Esophagus squamous epithelium (tissue), 5 donors: Measurements from ENCODE around the gene ASF1A. TPM values are rescaled to one million over a fixed set of nuclear protein-coding genes. Genes with fewer than 3 reads are reported as not detected.

Source experiments
- DNase-seq: peaks from one replicate; lab custom pipeline; 2025; lab: John Stamatoyannopoulos, UW
- H3K27ac ChIP-seq, 4 donors: fragments of 200-600 bp; sonication (generic); one replicate each; pipeline ENCODE4 v1.5.1; 2016 to 2019; ENCODE audit warnings: mild to moderate bottlenecking in 1 of 4
- H3K27me3 ChIP-seq, 4 donors: fragments of 200-600 bp; sonication (generic); 1 replicate in 3 of 4; 2 replicates in 1 of 4; pipeline versions ENCODE4 v1.5.1 to v1.6.0; 2017 to 2021; ENCODE audit warnings: antibody characterized with exemption in 1 of 4
- H3K36me3 ChIP-seq, 3 donors: fragments of 200-600 bp; sonication (generic); one replicate each; pipeline ENCODE4 v1.5.1; 2016 to 2019
- H3K4me1 ChIP-seq, 3 donors: fragments of 200-600 bp; sonication (generic); one replicate each; pipeline ENCODE4 v1.5.1; 2017 to 2019
- H3K4me3 ChIP-seq, 4 donors: fragments of 200-600 bp; sonication (generic); 1 replicate in 3 of 4; 2 replicates in 1 of 4; pipeline ENCODE4 v1.5.1; 2016 to 2019; ENCODE audit warnings: mild to moderate bottlenecking in 2 of 4, moderate library complexity in 1 of 4
- H3K9me3 ChIP-seq, 3 donors: fragments of 200-600 bp; sonication (generic); one replicate each; pipeline ENCODE4 v1.5.1; 2016 to 2019
- POLR2A ChIP-seq, 4 donors: fragments of 450-650 bp; IDR thresholded peaks; one replicate each; pipeline ENCODE4 v1.6.1; 2017; ENCODE audit warnings: antibody characterized with exemption in 4 of 4, mild to moderate bottlenecking in 4 of 4, moderate library complexity in 3 of 4
- WGBS, 2 donors: methylation state at CpG; one replicate each; pipeline ENCODE4 v1.1.5; 2018; 5-methylcytosine and 5-hydroxymethylcytosine counted together
- intact Hi-C: fragments of 100-400 bp; cut with DNase I; formaldehyde crosslinking; loops from one replicate; pipeline ENCODE4 v1.15.0; 2022
- total RNA-seq, 4 donors: library from RNA; depleted of rRNA; stranded (reverse); fragments of >200 nt; gene quantifications; one replicate each; pipeline ENCODE4 v1.1.0, GENCODE V29; 2016
- TF ChIP-seq, protein P1 (sequence below), 6 experiments: fragments of 450-650 bp in 4 of 6; fragments of 200-600 bp in 2 of 6; sonication (generic) in 2 of 6; IDR thresholded peaks; one replicate each; pipeline ENCODE4 v1.5.1; 2016 to 2019; ENCODE audit warnings: antibody characterized with exemption in 6 of 6, mild to moderate bottlenecking in 4 of 6, moderate library complexity in 4 of 6
- donor health status: DM: yes; HTN: yes; CAD: no.

ASF1A gene
- total RNA-seq, 4 donors from 2014 or later, result 10.0 to 16.5 (median 11.9) TPM

DNA sequence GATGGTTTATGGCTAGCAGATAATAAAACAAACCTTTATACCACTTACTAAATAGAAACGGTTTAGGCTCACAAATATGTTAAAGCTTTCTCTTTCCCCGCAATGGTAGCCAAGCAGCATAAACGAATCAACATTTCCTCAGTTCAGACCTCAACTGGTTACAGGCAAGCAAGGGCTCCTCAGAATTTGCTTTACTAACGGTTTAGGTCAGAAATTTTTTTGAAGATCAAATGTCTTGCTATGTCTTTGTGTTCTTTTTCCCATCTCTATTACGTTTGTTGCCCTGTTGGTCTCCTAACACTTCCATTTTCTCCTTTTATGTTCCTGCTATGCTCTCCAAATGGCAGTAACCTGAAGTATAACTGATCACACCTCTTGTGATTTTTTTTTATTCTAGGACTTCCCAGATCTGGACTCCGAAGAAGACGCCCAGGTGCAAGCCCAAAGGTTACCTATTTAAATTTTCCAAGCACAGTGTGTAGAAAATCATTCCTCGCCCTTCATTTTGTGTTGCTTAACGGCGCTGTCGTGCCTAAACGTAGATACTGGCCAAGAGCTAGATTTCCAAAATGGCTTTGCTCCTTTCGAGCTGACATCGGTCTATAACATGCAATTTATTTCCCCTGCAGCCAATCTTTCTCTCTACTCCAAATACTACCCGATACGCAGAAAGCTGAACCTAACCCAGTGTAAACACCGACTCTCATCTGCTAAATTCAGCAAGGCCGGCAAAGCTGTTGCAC lies 717 bp upstream of the ASF1A start:
- intact Hi-C loops, result no loop called here
- 0% methylated on average over 17 to 18 of the region's 18 CpGs for WGBS, 2 donors
- no peaks in the 10 kb centered on the region for H3K9me3 ChIP-seq
- H3K4me3 ChIP-seq, result peak overlapping the region; percentile 82 to 92 (median 90)
- H3K27me3 ChIP-seq, result no peaks in the 10 kb centered on the region
- TF ChIP-seq POLR2A (IDR thresholded peaks at IDR 0.05), result no peak
- TF ChIP-seq, protein P1, sequence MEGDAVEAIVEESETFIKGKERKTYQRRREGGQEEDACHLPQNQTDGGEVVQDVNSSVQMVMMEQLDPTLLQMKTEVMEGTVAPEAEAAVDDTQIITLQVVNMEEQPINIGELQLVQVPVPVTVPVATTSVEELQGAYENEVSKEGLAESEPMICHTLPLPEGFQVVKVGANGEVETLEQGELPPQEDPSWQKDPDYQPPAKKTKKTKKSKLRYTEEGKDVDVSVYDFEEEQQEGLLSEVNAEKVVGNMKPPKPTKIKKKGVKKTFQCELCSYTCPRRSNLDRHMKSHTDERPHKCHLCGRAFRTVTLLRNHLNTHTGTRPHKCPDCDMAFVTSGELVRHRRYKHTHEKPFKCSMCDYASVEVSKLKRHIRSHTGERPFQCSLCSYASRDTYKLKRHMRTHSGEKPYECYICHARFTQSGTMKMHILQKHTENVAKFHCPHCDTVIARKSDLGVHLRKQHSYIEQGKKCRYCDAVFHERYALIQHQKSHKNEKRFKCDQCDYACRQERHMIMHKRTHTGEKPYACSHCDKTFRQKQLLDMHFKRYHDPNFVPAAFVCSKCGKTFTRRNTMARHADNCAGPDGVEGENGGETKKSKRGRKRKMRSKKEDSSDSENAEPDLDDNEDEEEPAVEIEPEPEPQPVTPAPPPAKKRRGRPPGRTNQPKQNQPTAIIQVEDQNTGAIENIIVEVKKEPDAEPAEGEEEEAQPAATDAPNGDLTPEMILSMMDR (IDR thresholded peaks at IDR 0.05), result no peak
- peaks cover 0 to 4% (median 0%) of the 10 kb centered on the region in 3 donors for H3K36me3 ChIP-seq
- H3K27ac ChIP-seq, result peak overlapping the region; percentile 90 to 99 (median 98)
- DNase-seq, result no peak
- H3K4me1 ChIP-seq, result peaks cover 0 to 52% (median 11%) of the 10 kb centered on the region in 3 donors

DNA sequence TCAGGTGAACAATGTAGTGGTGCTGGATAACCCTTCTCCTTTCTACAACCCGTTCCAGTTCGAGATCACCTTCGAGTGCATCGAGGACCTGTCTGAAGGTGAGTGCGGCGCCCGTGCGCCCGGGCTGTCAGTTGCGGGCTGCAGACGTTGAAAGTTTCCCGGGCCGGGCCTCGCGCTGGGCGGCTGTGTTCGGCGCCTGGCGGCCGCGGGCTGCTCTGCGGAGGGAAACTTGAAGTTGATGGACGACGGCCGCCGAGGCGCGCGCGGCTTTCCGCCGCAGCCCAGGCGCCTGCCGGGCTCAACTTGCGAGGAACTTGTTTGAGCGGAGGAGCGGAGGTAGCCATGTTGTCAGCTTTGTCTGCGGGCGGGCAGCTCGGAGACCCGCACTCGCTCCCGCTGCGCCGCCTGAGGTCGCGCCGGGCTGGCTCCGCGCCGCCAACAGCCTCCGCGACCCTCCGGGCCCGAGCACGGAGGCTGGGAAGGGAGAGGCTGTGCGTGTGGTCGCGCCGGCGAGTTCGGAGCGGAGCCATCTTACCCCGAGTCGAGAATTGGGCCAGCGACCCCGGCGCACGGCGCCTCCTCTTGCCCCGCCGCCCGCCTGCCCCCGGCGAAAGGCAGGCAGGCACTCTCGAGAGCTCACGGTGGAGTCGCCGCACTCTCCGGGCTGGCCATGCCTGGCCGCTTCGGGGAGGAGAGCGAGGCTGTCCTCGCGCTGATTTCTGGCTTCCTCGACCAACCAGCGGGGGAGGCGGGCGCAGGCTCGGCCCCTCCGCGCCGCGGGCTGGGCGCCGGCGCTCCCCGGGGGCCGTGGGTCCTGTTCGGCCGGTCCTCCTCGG lies 691 bp downstream of the ASF1A start:
- peak; percentile 9 for DNase-seq
- H3K27me3 ChIP-seq, result no peaks in the 10 kb centered on the region
- H3K4me1 ChIP-seq, result peaks cover 0 to 57% (median 11%) of the 10 kb centered on the region in 3 donors
- peaks cover 0 to 16% (median 0%) of the 10 kb centered on the region in 3 donors for H3K36me3 ChIP-seq
- TF ChIP-seq, protein P1 (IDR thresholded peaks at IDR 0.05), result peak in 3 of 6 experiments; percentile 2 to 33 (median 18)
- TF ChIP-seq POLR2A (IDR thresholded peaks at IDR 0.05), result peak in 1 of 4 donors; percentile 51
- H3K4me3 ChIP-seq, result peak overlapping the region; percentile 82 to 92 (median 90)
- intact Hi-C loops, result no loop called here
- WGBS, 2 donors, result 0% methylated on average over 6 to 36 of the region's 102 CpGs
- no peaks in the 10 kb centered on the region for H3K9me3 ChIP-seq
- H3K27ac ChIP-seq, result peak overlapping the region; percentile 96 to 99 (median 98)

DNA sequence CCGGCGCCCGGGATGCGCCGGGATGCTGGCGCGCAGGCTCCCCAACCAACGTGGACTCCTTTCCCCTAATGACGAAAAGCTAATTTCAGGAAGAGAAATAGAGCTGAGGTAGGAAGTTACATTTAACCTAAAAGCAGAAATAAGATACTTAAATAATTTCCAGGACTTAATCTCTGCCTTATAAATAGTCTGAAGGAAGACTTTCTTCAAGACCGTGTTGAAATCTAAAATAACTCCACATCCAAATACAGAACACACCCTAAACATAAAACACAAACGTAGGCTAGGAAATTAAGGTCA lies 1.3 kb downstream of the ASF1A start:
- no peak for TF ChIP-seq POLR2A (IDR thresholded peaks at IDR 0.05)
- TF ChIP-seq, protein P1 (IDR thresholded peaks at IDR 0.05), result no peak
- Histone ChIP-seq H3K27me3 (no peaks in the 10 kb centered on the region), H3K4me1 (peaks cover 0 to 60% (median 11%) of the 10 kb centered on the region in 3 donors), H3K36me3 (peaks cover 0 to 22% (median 0%) of the 10 kb centered on the region in 3 donors), H3K4me3 (peak overlapping the region; percentile 82 to 92 (median 90)), H3K9me3 (no peaks in the 10 kb centered on the region), H3K27ac (peak overlapping the region; percentile 96 to 99 (median 98))
- WGBS, 2 donors, result 0% methylated on average over 4 to 8 of the region's 11 CpGs
- intact Hi-C loops, result no loop called here
- no peak for DNase-seq

DNA sequence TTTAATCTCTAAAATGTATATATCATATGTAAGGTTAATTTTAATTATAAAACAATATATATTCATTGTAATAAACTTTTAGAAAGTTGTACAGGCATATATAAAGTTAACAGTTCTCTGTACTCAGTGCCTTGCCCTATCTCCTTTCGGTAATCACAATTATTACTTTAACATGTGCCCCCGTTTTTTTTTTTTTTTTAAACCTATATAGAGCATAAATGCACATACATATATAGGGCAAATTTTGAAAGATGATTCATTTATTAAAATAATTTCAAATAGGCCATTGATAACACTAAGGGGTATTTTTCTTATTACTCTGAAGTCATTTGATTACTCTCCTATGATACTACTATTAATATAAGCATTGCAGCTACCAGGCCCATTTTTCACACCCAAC lies 1.9 kb downstream of the ASF1A start:
- Histone ChIP-seq H3K27me3 (no peaks in the 10 kb centered on the region), H3K36me3 (peaks cover 0 to 26% (median 0%) of the 10 kb centered on the region in 3 donors), H3K4me1 (peaks cover 0 to 66% (median 11%) of the 10 kb centered on the region in 3 donors), H3K27ac (peak overlapping the region in 3 of 4 donors; percentile 96 to 98 (median 97)), H3K9me3 (no peaks in the 10 kb centered on the region), H3K4me3 (peak overlapping the region in 3 of 4 donors; percentile 82 to 92 (median 89))
- WGBS, 2 donors, result 34 to 36% methylated on average over 2 of the region's 2 CpGs
- intact Hi-C loops, result no loop called here
- TF ChIP-seq POLR2A (IDR thresholded peaks at IDR 0.05), result no peak
- TF ChIP-seq, protein P1 (IDR thresholded peaks at IDR 0.05), result no peak
- no peak for DNase-seq
